Thyroid gland (tissue), 4 donors: ENCODE data around the gene PKD1L1. TPM values are rescaled to one million over a fixed set of nuclear protein-coding genes. Genes with fewer than 3 reads are reported as not detected.
"Not testable (repeated sequence)": the region's sequence is repeated elsewhere in the genome, so short reads cannot be mapped to it uniquely, and the experiment has no call there.

Experiments used
- DNase-seq, 2 donors: peaks; one replicate each; pipeline ENCODE4 v3.0.0-alpha.2; 2019
- H3K27ac ChIP-seq, 3 donors: fragments of 200-600 bp; sonication (generic); 1 replicate in 2 of 3; 2 replicates in 1 of 3; pipeline ENCODE4 v1.5.1; 2016 to 2019; ENCODE audit warnings: mild to moderate bottlenecking in 1 of 3, moderate library complexity in 1 of 3
- H3K27me3 ChIP-seq: fragments of 200-600 bp; sonication (generic); one replicate; pipeline ENCODE4 v1.5.1; 2019
- H3K36me3 ChIP-seq, 2 donors: fragments of 200-600 bp; sonication (generic); one replicate each; pipeline ENCODE4 v1.5.1; 2016 to 2019
- H3K4me1 ChIP-seq, 2 donors: fragments of 200-600 bp; sonication (generic); one replicate each; pipeline ENCODE4 v1.5.1; 2017 to 2019
- H3K4me3 ChIP-seq, 3 donors: fragments of 200-600 bp; sonication (generic); replicated peaks in 1 of 3; 1 replicate in 2 of 3; 2 replicates in 1 of 3; pipeline ENCODE4 v1.5.1; 2016; ENCODE audit warnings: mild to moderate bottlenecking in 1 of 3
- H3K9me3 ChIP-seq: fragments of 200-600 bp; sonication (generic); one replicate; pipeline ENCODE4 v1.5.1; 2017
- POLR2A ChIP-seq, 2 donors: fragments of 450-650 bp; IDR thresholded peaks; one replicate each; pipeline ENCODE4 v1.6.1; 2017; ENCODE audit warnings: antibody characterized with exemption in 2 of 2, mild to moderate bottlenecking in 2 of 2, moderate library complexity in 1 of 2
- WGBS, 2 donors: methylation state at CpG; one replicate each; pipeline ENCODE4 v1.1.5; 2017; 5-methylcytosine and 5-hydroxymethylcytosine counted together
- intact Hi-C: fragments of 100-400 bp; cut with DNase I; formaldehyde crosslinking; loops from one replicate; pipeline ENCODE4 v1.15.1; 2023
- total RNA-seq, 4 donors: library from RNA; depleted of rRNA; stranded (reverse); fragments of >200 nt; gene quantifications; one replicate each; pipeline ENCODE4 v1.2.3, GENCODE V29; 2016
- TF ChIP-seq, protein P1 (sequence below), 6 experiments: fragments of 200-600 bp in 3 of 6; fragments of 450-650 bp in 3 of 6; sonication (generic) in 3 of 6; IDR thresholded peaks; one replicate each; pipeline ENCODE4 v1.5.1; 2016 to 2019; ENCODE audit warnings: antibody characterized with exemption in 6 of 6, mild to moderate bottlenecking in 2 of 6, inconsistent platforms in 1 of 6, moderate library complexity in 1 of 6

The PKD1L1 gene
- total RNA-seq, 4 donors from 2014 or later, result under 0.01 to 0.17 (median 0.14) TPM

DNA sequence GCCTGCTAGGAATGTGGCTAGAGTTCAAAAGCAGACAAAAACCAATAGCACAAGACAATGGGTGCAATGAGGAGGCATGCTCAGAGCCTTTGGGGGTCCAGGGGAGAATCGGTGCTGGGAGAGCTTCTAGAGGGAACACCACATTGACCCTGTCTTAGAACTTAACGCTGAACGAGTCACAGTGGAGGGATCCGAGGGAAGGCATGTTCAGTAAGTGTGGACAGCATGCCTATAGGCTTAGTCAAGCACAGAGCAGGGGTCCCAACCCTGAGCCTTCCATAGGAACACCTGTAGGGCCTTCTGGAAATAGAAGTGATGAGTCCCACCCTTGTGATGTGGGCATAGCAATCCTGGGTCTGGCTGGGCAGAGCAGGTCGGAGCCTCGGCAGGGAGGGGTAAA is 148.7 kb downstream of the PKD1L1 start:
- Histone ChIP-seq H3K36me3 (no peaks in the 10 kb centered on the region), H3K27me3 (no peaks in the 10 kb centered on the region), H3K9me3 (no peaks in the 10 kb centered on the region), H3K27ac (no peak overlapping the region), H3K4me3 (no peak overlapping the region), H3K4me1 (no peaks in the 10 kb centered on the region)
- TF ChIP-seq, protein P1, sequence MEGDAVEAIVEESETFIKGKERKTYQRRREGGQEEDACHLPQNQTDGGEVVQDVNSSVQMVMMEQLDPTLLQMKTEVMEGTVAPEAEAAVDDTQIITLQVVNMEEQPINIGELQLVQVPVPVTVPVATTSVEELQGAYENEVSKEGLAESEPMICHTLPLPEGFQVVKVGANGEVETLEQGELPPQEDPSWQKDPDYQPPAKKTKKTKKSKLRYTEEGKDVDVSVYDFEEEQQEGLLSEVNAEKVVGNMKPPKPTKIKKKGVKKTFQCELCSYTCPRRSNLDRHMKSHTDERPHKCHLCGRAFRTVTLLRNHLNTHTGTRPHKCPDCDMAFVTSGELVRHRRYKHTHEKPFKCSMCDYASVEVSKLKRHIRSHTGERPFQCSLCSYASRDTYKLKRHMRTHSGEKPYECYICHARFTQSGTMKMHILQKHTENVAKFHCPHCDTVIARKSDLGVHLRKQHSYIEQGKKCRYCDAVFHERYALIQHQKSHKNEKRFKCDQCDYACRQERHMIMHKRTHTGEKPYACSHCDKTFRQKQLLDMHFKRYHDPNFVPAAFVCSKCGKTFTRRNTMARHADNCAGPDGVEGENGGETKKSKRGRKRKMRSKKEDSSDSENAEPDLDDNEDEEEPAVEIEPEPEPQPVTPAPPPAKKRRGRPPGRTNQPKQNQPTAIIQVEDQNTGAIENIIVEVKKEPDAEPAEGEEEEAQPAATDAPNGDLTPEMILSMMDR (IDR thresholded peaks at IDR 0.05), result no peak
- no peak for TF ChIP-seq POLR2A (IDR thresholded peaks at IDR 0.05)
- no peak for DNase-seq
- 89 to 90% methylated on average over 6 of the region's 6 CpGs for WGBS, 2 donors
- intact Hi-C loops, result no loop called here

DNA sequence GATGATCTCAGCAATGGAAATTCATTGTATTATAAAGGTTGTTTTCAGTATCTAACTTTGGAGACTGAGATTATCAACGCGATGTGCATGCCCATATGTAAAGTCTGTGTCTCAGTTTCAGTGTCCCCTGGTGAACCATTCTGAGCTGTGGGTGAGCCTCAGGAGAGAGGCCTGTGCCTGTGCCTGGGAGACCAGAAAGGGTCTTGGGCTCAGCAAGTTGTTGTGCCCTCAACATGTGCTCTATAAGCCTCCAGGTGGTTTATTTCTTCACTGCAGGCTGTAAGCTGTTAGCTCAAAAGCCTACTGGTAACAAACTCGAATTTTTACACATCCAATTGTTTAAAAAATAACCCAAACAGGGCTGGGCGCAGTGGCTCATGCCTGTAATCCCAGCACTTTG is 151.9 kb downstream of the PKD1L1 start:
- 85 to 89% methylated on average over 4 of the region's 4 CpGs for WGBS, 2 donors
- intact Hi-C loops, result no loop called here
- no peak for TF ChIP-seq POLR2A (IDR thresholded peaks at IDR 0.05)
- TF ChIP-seq, protein P1 (IDR thresholded peaks at IDR 0.05), result no peak

DNA sequence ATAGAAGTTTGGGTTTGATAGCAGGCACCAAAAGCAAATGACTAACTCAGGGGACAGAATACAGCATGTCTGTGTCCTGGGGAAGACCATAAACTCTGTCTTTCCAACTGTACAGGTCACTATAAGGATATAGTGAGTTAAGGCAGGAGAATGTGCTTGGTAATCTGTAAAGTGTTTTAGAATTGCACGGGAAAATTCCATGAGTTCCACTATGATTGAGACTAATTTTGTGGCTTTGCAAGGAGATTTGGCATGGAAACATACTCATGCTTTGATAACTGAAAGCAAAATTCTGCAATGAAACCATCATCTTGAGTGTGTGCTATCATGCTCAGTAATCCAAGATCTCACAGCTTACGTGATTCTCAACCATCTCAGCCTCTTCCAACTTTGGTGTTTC is 152.6 kb downstream of the PKD1L1 start:
- Histone ChIP-seq H3K27me3 (no peaks in the 10 kb centered on the region), H3K27ac (no peak overlapping the region), H3K36me3 (no peaks in the 10 kb centered on the region), H3K4me3 (no peak overlapping the region), H3K4me1 (no peaks in the 10 kb centered on the region), H3K9me3 (no peaks in the 10 kb centered on the region)
- WGBS, 2 donors, result 68 to 85% methylated on average over 2 of the region's 2 CpGs
- TF ChIP-seq, protein P1 (IDR thresholded peaks at IDR 0.05), result no peak
- TF ChIP-seq POLR2A (IDR thresholded peaks at IDR 0.05), result no peak
- DNase-seq, result no peak
- intact Hi-C loops, result no loop called here

More for the DNA sequence above, 151.9 kb downstream of the PKD1L1 start:
- Histone ChIP-seq H3K36me3 (no peaks in the 10 kb centered on the region), H3K4me1 (no peaks in the 10 kb centered on the region), H3K27me3 (no peaks in the 10 kb centered on the region), H3K4me3 (no peak overlapping the region), H3K27ac (no peak overlapping the region), H3K9me3 (no peaks in the 10 kb centered on the region)
- no peak for DNase-seq

DNA sequence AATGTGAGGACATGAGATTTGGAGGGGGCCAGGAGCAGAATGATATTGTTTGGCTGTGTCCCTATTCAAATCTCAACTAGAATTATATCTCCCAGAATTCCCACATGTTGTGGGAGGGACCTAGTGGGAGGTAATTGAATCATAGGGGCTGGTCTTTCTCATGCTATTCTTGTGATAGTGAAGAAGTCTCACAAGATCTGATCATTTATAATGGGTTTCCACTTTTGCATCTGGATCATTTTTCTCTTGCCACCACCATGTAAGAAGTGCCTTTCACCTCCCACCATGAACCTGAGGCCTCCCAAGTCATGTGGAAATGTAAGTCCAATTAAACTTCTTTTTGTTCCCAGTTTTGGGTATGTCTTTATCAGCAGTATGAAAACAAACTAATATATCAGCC is 153.1 kb downstream of the PKD1L1 start:
- H3K4me1 ChIP-seq, intact Hi-C loops, H3K9me3 ChIP-seq: not testable (repeated sequence)

DNA sequence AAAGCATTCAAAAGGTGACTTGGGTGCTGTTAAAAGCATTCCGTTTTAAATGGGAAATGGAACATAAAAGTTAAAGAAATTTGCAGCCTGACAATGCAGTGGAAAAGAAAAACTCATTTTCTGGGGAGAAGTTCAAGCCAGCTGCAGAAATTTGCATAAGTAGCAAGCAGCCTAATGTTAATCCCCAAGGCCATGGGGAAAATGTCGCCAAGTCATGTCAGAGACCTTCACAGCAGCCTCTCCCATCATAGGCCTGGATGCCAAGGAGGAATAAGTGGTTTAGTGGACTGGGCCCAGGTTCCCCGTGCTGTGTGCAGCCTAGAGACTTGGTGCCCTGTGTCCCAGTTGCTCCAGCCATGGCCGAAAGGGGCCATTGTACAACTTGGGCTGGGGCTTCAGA is 154.2 kb downstream of the PKD1L1 start:
- H3K9me3 ChIP-seq, result no peaks in the 10 kb centered on the region
- no peak for DNase-seq
- H3K27me3 ChIP-seq, result no peaks in the 10 kb centered on the region
- H3K27ac ChIP-seq, result no peak overlapping the region
- no peak for TF ChIP-seq POLR2A (IDR thresholded peaks at IDR 0.05)
- TF ChIP-seq, protein P1 (IDR thresholded peaks at IDR 0.05), result no peak
- 61 to 78% methylated on average over 4 of the region's 4 CpGs for WGBS, 2 donors
- no peaks in the 10 kb centered on the region for H3K36me3 ChIP-seq
- no peak overlapping the region for H3K4me3 ChIP-seq
- intact Hi-C loops, result no loop called here
- no peaks in the 10 kb centered on the region for H3K4me1 ChIP-seq

More for the DNA sequence above, 153.1 kb downstream of the PKD1L1 start:
- not testable (repeated sequence) for DNase-seq, H3K36me3 ChIP-seq, H3K4me3 ChIP-seq, H3K27ac ChIP-seq, H3K27me3 ChIP-seq

DNA sequence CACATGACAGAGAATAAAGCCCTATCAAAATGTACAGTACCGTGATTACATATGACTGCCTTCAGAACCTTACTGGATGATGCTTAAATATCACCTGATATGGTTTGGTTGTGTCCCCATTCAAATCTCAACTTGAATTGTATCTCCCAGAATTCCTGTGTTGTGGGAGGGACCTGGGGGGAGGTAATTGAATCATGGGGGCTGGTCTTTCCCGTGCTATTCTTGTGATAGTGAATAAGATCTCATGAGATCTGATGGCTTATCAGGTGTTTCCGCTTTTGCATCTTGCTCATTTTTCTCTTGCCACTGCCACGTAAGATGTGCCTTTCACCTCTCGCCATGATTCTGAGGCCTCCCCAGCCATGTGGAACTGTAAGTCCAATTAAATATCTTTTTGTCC is 155.1 kb downstream of the PKD1L1 start:
- H3K9me3 ChIP-seq, H3K4me3 ChIP-seq, DNase-seq, intact Hi-C loops, H3K36me3 ChIP-seq, H3K27me3 ChIP-seq, H3K4me1 ChIP-seq, H3K27ac ChIP-seq: not testable (repeated sequence)
- WGBS, 2 donors, result 56 to 73% methylated on average over 5 of the region's 5 CpGs
